GM18867 (cell line): Measurements from ENCODE around the gene BIRC7.

Source experiments
- ATAC-seq: cut with Tn5 transposase; IDR thresholded peaks from one replicate; pipeline ENCODE4 v1.9.1; 2021; ENCODE audit warnings: mild to moderate bottlenecking, moderate library complexity; ENCODE audit not compliant: unreplicated experiment

Gene BIRC7

GRCh38 chr20:63235399-63235983 is at the start of gene BIRC7:
TSS of gene BIRC7 (plus strand) at chr20:63235905. CDS start at chr20:63236097, 192 bp downstream.
- no peak for ATAC-seq

GRCh38 chr20:63186084-63186483 is 49.6 kb upstream of the BIRC7 start:
- no peak for ATAC-seq

GRCh38 chr20:63186528-63187316 is 49.0 kb upstream of the BIRC7 start:
- no peak for ATAC-seq

- ATAC-seq, result no peak
These were observed 48.2 kb upstream of the BIRC7 start for GRCh38 chr20:63187338-63188158.

GRCh38 chr20:63188159-63188442 is 47.6 kb upstream of the BIRC7 start:
- ATAC-seq, result no peak

- no peak for ATAC-seq
These were observed 46.9 kb upstream of the BIRC7 start for GRCh38 chr20:63188641-63189321.

GRCh38 chr20:63189322-63189642 is 46.4 kb upstream of the BIRC7 start:
- ATAC-seq, result no peak

- no peak for ATAC-seq
These were observed 45.7 kb upstream of the BIRC7 start for GRCh38 chr20:63189846-63190559.

GRCh38 chr20:63190828-63191227 is 44.9 kb upstream of the BIRC7 start:
- ATAC-seq, result no peak

GRCh38 chr20:63191400-63191799 is 44.3 kb upstream of the BIRC7 start:
- no peak for ATAC-seq

- ATAC-seq, result no peak
These were observed 43.0 kb upstream of the BIRC7 start for GRCh38 chr20:63192721-63193120.

GRCh38 chr20:63194007-63194796 is 41.5 kb upstream of the BIRC7 start:
- ATAC-seq, result no peak

GRCh38 chr20:63194797-63195173 is 40.9 kb upstream of the BIRC7 start:
- no peak for ATAC-seq

GRCh38 chr20:63196768-63197470 is 38.8 kb upstream of the BIRC7 start:
- ATAC-seq, result no peak

- no peak for ATAC-seq
These were observed 37.1 kb upstream of the BIRC7 start for GRCh38 chr20:63198606-63199005.

GRCh38 chr20:63202021-63202420 is 33.7 kb upstream of the BIRC7 start:
- ATAC-seq, result no peak

GRCh38 chr20:63202811-63203526 is 32.7 kb upstream of the BIRC7 start:
- ATAC-seq, result no peak

- ATAC-seq, result no peak
These were observed 31.3 kb upstream of the BIRC7 start for GRCh38 chr20:63204362-63204761.

- no peak for ATAC-seq
These were observed 29.8 kb upstream of the BIRC7 start for GRCh38 chr20:63205896-63206295.
